GM21619 (cell line): ENCODE results near the gene SLC29A3.

Source experiments
- ATAC-seq: cut with Tn5 transposase; IDR thresholded peaks from one replicate; pipeline ENCODE4 v1.9.1; 2021; ENCODE audit not compliant: unreplicated experiment

The SLC29A3 gene

DNA sequence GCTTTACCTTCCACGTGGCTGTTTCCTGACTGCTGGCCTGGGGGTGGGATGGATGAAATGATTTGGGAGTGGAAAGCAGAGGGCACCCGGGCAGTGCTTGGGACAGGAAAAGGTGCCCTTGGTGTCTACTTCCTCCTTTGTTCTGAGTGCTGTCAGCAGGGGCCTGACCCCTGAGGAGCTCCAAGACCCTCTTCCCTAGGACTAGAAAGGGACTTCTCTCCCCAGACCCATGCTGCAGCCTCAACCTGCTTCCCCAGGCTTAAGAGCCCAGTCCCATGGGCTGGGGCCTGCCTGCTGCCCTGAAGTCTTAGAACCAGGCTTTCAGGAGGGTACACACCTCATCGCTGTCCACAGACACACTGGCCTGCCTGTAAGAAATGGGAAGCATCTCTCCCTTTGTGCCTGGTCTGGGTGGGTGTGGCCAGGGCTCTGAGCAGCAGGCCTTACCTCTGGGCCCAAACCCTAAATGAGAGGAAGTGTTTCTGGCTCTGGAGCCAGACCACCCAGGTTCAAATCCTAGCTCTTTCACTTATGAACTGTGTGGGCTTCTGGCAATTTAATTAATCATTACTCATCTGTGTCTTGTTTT is 90.6 kb downstream of the SLC29A3 start:
- ATAC-seq = no peak
